HEK293 (cell line): ENCODE data around the gene SOCS7.

Experiments used
- CTCF ChIA-PET: fragments of 350-600 bp; formaldehyde crosslinking; extraction: SDS; loops from one replicate; lab custom pipeline; 2021; ENCODE audit warnings: antibody characterized with exemption; lab: Yijun Ruan, JAX
- POLR2A ChIA-PET: fragments of 300-600 bp; formaldehyde crosslinking; extraction: SDS; loops from one replicate; lab custom pipeline; 2020; ENCODE audit warnings: antibody characterized with exemption, inconsistent platforms; lab: Yijun Ruan, JAX
- H3K27ac ChIP-seq: fragments of 200-500 bp; sonication (Bioruptor generic); 2 replicates; pipeline ENCODE4 v1.5.1; 2014; ENCODE audit warnings: low read depth, low read length, control low read depth, inconsistent platforms; ENCODE audit errors: extremely low read depth
- H3K36me3 ChIP-seq, 2 experiments: fragments of 200-500 bp in 1 of 2; sonication (Bioruptor generic) in 1 of 2; 1 replicate in 1 of 2; 2 replicates in 1 of 2; pipeline ENCODE4 v1.5.1; 2014 to 2017; ENCODE audit warnings: inconsistent platforms in 2 of 2, low read length in 2 of 2; ENCODE audit not compliant: control insufficient read depth in 2 of 2, insufficient read depth in 1 of 2
- H3K4me1 ChIP-seq: fragments of 200-500 bp; sonication (Bioruptor generic); 2 replicates; pipeline ENCODE4 v1.5.1; 2014; ENCODE audit warnings: mild to moderate bottlenecking, low read length, inconsistent platforms; ENCODE audit not compliant: control insufficient read depth, insufficient read depth
- H3K4me3 ChIP-seq: 2 replicates; pipeline ENCODE4 v1.5.1; 2011; ENCODE audit warnings: low read depth, mild to moderate bottlenecking, control low read depth, low read length, moderate library complexity
- H3K9me3 ChIP-seq: fragments of 200-500 bp; sonication (Bioruptor generic); 2 replicates; pipeline ENCODE4 v1.5.1; 2014; ENCODE audit warnings: low read depth, low read length, inconsistent platforms; ENCODE audit not compliant: control insufficient read depth, insufficient read depth
- BCL11B ChIP-seq: fragments of 450-650 bp; formaldehyde crosslinking; IDR thresholded peaks from 2 replicates; pipeline ENCODE4 v1.5.1; 2016; ENCODE audit warnings: low read depth, missing biosample characterization, missing genetic modification characterization
- CTCF ChIP-seq: fragments of 450-650 bp; formaldehyde crosslinking; IDR thresholded peaks from 2 replicates; pipeline ENCODE4 v1.5.1; 2016; ENCODE audit warnings: missing biosample characterization, missing genetic modification characterization
- EGR2 ChIP-seq: fragments of 450-650 bp; formaldehyde crosslinking; IDR thresholded peaks from 2 replicates; pipeline ENCODE4 v1.5.1; 2016; ENCODE audit warnings: low read depth, missing biosample characterization, missing genetic modification characterization
- HOXA7 ChIP-seq: sonication (generic); formaldehyde crosslinking; IDR thresholded peaks from 2 replicates; pipeline ENCODE4 v1.8.1; 2022; ENCODE audit warnings: missing genetic modification reagents, borderline replicate concordance
- HOXC10 ChIP-seq: sonication (generic); formaldehyde crosslinking; IDR thresholded peaks from 2 replicates; pipeline ENCODE4 v1.8.1; 2023; ENCODE audit warnings: mild to moderate bottlenecking, missing genetic modification reagents
- IKZF3 ChIP-seq: fragments of 450-650 bp; IDR thresholded peaks from 2 replicates; pipeline ENCODE4 v1.5.0; 2018; ENCODE audit warnings: missing biosample characterization, mild to moderate bottlenecking, missing genetic modification characterization, moderate library complexity
- KLF10 ChIP-seq: fragments of 450-650 bp; IDR thresholded peaks from 2 replicates; pipeline ENCODE4 v1.5.1; 2018; ENCODE audit warnings: missing biosample characterization, mild to moderate bottlenecking, missing genetic modification characterization
- MZF1 ChIP-seq: fragments of 450-650 bp; formaldehyde crosslinking; IDR thresholded peaks from 2 replicates; pipeline ENCODE4 v1.5.1; 2017; ENCODE audit warnings: missing biosample characterization, missing genetic modification characterization, borderline replicate concordance
- OSR2 ChIP-seq: fragments of 450-650 bp; formaldehyde crosslinking; IDR thresholded peaks from 2 replicates; pipeline ENCODE4 v1.5.1; 2016; ENCODE audit warnings: missing biosample characterization, missing genetic modification characterization
- REPIN1 ChIP-seq: fragments of 450-650 bp; formaldehyde crosslinking; IDR thresholded peaks from 2 replicates; pipeline ENCODE4 v1.5.1; 2017; ENCODE audit warnings: missing biosample characterization, missing genetic modification characterization, low read depth
- ZBTB17 ChIP-seq: fragments of 450-650 bp; formaldehyde crosslinking; IDR thresholded peaks from 2 replicates; pipeline ENCODE4 v1.5.1; 2016; ENCODE audit warnings: missing biosample characterization, missing genetic modification characterization
- ZBTB8A ChIP-seq: fragments of 450-650 bp; formaldehyde crosslinking; IDR thresholded peaks from 2 replicates; pipeline ENCODE4 v1.5.1; 2016; ENCODE audit warnings: missing biosample characterization, missing genetic modification characterization
- ZEB2 ChIP-seq: fragments of 450-650 bp; formaldehyde crosslinking; IDR thresholded peaks from 2 replicates; pipeline ENCODE4 v1.5.1; 2016; ENCODE audit warnings: missing biosample characterization, missing genetic modification characterization
- ZFHX2 ChIP-seq: fragments of 450-650 bp; formaldehyde crosslinking; conservative IDR thresholded peaks from 2 replicates; pipeline ENCODE4 v1.5.1; 2016; ENCODE audit warnings: missing biosample characterization, missing genetic modification characterization
- ZNF146 ChIP-seq: fragments of 450-650 bp; formaldehyde crosslinking; IDR thresholded peaks from 2 replicates; pipeline ENCODE4 v1.5.1; 2016; ENCODE audit warnings: missing biosample characterization, missing genetic modification characterization
- ZNF292 ChIP-seq: fragments of 450-650 bp; formaldehyde crosslinking; IDR thresholded peaks from 2 replicates; pipeline ENCODE4 v1.5.1; 2016; ENCODE audit warnings: low read depth, missing biosample characterization, missing genetic modification characterization, borderline replicate concordance
- ZNF37A ChIP-seq: fragments of 450-650 bp; IDR thresholded peaks from 2 replicates; pipeline ENCODE4 v1.5.1; 2018; ENCODE audit warnings: missing biosample characterization, missing genetic modification characterization
- ZNF394 ChIP-seq: fragments of 450-650 bp; formaldehyde crosslinking; IDR thresholded peaks from 2 replicates; pipeline ENCODE4 v1.5.1; 2016; ENCODE audit warnings: missing biosample characterization, missing genetic modification characterization, mild to moderate bottlenecking, moderate library complexity, borderline replicate concordance
- ZNF654 ChIP-seq: fragments of 450-650 bp; formaldehyde crosslinking; IDR thresholded peaks from 2 replicates; pipeline ENCODE4 v1.5.1; 2016; ENCODE audit warnings: low read depth, missing biosample characterization, missing genetic modification characterization
- ZNF660 ChIP-seq: fragments of 450-650 bp; IDR thresholded peaks from 2 replicates; pipeline ENCODE4 v1.5.1; 2018; ENCODE audit warnings: missing biosample characterization, mild to moderate bottlenecking, missing genetic modification characterization
- ZNF664 ChIP-seq: fragments of 450-650 bp; formaldehyde crosslinking; IDR thresholded peaks from 2 replicates; pipeline ENCODE4 v1.5.1; 2016; ENCODE audit warnings: missing biosample characterization, missing genetic modification characterization
- ZNF76 ChIP-seq: fragments of 450-650 bp; formaldehyde crosslinking; IDR thresholded peaks from 2 replicates; pipeline ENCODE4; 2016; ENCODE audit warnings: low read depth, missing biosample characterization, missing genetic modification characterization, borderline replicate concordance
- ZNF785 ChIP-seq: fragments of 450-650 bp; formaldehyde crosslinking; IDR thresholded peaks from 2 replicates; pipeline ENCODE4 v1.5.1; 2016; ENCODE audit warnings: missing biosample characterization, missing genetic modification characterization
- ZNF830 ChIP-seq: fragments of 450-650 bp; IDR thresholded peaks from 2 replicates; pipeline ENCODE4 v1.5.0; 2018; ENCODE audit warnings: missing biosample characterization, missing genetic modification characterization, low read depth, mild to moderate bottlenecking, moderate library complexity
- ZSCAN30 ChIP-seq: fragments of 450-650 bp; IDR thresholded peaks from 2 replicates; pipeline ENCODE4 v1.5.1; 2018; ENCODE audit warnings: missing biosample characterization, mild to moderate bottlenecking, missing genetic modification characterization, moderate library complexity

The SOCS7 gene

GRCh38 chr17:38344420-38344745 lies 7.3 kb upstream of the SOCS7 start:
- TF ChIP-seq ZNF37A (tag by site-specific recombination) (no peak), HOXA7 (CRISPR knock-in tag) (no peak), MZF1 (no peak), ZNF292 (tag by site-specific recombination) (no peak), ZNF785 (tag by site-specific recombination) (no peak), ZNF830 (tag by site-specific recombination) (no peak), ZNF664 (no peak)
- ChIA-PET POLR2A (interaction anchor here (1.2 kb wide), 1 partner anchor 70 kb away, joined by 5 read pairs; no protein-coding TSS in a partner anchor), CTCF (interaction anchor here (0.8 to 9.5 kb wide), 4 partner anchors 9 to 70 kb away, joined by 3 to 186 read pairs (median 4); no protein-coding TSS in a partner anchor)
- Histone ChIP-seq H3K9me3 (no peaks in the 10 kb centered on the region), H3K4me1 (peaks cover 9% of the 10 kb centered on the region), H3K4me3 (no peak overlapping the region), H3K36me3 (no peaks in the 10 kb centered on the region), H3K27ac (no peak overlapping the region)

DNA sequence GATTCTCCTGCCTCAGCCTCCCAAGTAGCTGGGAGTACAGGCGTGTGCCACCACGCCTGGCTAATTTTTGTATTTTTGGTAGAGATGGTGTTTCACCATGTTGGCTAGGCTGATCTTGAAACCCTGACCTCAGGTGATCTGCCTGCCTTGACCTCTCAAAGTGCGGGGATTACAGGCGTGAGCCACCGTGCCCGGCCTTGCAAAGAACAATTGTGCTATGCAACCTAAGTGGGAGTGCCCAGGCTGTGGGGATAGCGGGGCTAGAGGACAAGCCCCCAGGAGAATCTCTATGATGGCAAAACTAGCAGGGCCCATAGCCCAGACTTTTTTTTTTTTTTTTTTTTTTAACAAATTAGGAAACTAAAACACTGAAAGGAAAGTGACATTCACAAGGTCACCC lies 5.9 kb upstream of the SOCS7 start:
- H3K4me3 ChIP-seq = no peak overlapping the region

DNA sequence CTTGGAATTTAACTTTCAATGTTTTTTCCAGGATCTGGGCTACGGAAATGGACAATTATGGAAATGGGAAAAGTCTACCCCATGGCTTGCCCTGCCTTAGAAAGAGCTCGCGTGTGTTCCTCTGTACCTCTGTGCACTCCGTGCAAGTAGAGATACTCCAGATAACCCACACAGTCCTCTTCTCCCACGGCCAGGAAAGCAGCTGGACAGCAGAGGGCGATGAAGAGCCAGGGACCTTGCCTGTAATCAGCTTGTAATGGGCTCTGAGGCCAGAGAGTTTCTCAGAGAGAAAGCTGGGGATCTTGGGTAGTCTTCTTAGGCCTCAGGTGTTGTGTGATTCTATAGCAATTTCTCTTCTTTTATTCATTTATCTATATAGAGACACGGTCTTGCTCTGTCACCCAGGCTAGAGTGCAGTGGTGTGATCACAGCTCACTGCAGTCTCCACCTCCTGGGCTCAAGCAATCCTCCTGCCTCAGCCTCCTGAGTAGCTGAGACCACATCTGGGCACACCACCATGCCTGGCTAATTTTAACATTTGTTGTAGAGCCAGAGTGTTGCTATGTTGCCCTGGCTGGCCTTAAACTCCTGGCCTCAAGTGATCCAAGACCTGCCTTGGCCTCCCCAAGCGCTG lies 2.4 kb upstream of the SOCS7 start:
- CTCF ChIA-PET = interaction anchor here (0.6 to 11.1 kb wide), 43 partner anchors 12 to 846 kb away, joined by 3 to 324 read pairs (median 5); partner anchors contain the start of genes ARHGAP23 and RPL23
- Histone ChIP-seq H3K27ac (peak overlapping the region; percentile 53), H3K9me3 (no peaks in the 10 kb centered on the region), H3K4me3 (no peak overlapping the region), H3K36me3 (no peaks in the 10 kb centered on the region), H3K4me1 (peaks cover 10% of the 10 kb centered on the region)
- TF ChIP-seq EGR2 (0 out of 2 replicates have a peak, but pooled peaks have one; percentile 24), ZEB2 (tag by site-specific recombination) (no peak), IKZF3 (tag by site-specific recombination) (no peak), ZSCAN30 (tag by site-specific recombination) (0 out of 2 replicates have a peak, but pooled peaks have one; percentile 61), ZNF660 (tag by site-specific recombination) (peak; percentile 81), REPIN1 (no peak), ZBTB8A (0 out of 2 replicates have a peak, but pooled peaks have one; percentile 24), KLF10 (tag by site-specific recombination) (0 out of 2 replicates have a peak, but pooled peaks have one; percentile 29), BCL11B (tag by site-specific recombination) (no peak), ZBTB17 (tag by site-specific recombination) (peak; percentile 79), ZNF76 (tag by site-specific recombination) (0 out of 2 replicates have a peak, but pooled peaks have one; percentile 44), ZNF394 (peak; percentile 79), ZNF146 (tag by site-specific recombination) (no peak), CTCF (tag by site-specific recombination) (peak; percentile 73; the same call in 1 of the 2 replicates), ZNF654 (tag by site-specific recombination) (peak; percentile 89), ZFHX2 (tag by site-specific recombination) (peak; percentile 65), OSR2 (tag by site-specific recombination) (no peak)
- POLR2A ChIA-PET = interaction anchor here (0.6 to 2.8 kb wide), 6 partner anchors 16 to 254 kb away, joined by 3 to 45 read pairs (median 3); no protein-coding TSS in a partner anchor

More for the DNA sequence above, 5.9 kb upstream of the SOCS7 start:
- H3K4me1 ChIP-seq = peaks cover 12% of the 10 kb centered on the region
- no peaks in the 10 kb centered on the region for H3K36me3 ChIP-seq
- no peak overlapping the region for H3K27ac ChIP-seq
- ChIA-PET CTCF (interaction anchor here (0.6 to 11.1 kb wide), 7 partner anchors 10 to 141 kb away, joined by 3 to 324 read pairs (median 4); no protein-coding TSS in a partner anchor), POLR2A (no interaction called here)
- TF ChIP-seq HOXC10 (CRISPR knock-in tag) = no peak
- TF ChIP-seq, all 188 proteins: peak for 0
- no peaks in the 10 kb centered on the region for H3K9me3 ChIP-seq
